Measurements from ENCODE around the gene SNAP47.

The SNAP47 gene

GRCh38 chr1:227798078-227798802, 63.0 kb downstream of the SNAP47 start:
- TF ChIP-seq, protein P1, sequence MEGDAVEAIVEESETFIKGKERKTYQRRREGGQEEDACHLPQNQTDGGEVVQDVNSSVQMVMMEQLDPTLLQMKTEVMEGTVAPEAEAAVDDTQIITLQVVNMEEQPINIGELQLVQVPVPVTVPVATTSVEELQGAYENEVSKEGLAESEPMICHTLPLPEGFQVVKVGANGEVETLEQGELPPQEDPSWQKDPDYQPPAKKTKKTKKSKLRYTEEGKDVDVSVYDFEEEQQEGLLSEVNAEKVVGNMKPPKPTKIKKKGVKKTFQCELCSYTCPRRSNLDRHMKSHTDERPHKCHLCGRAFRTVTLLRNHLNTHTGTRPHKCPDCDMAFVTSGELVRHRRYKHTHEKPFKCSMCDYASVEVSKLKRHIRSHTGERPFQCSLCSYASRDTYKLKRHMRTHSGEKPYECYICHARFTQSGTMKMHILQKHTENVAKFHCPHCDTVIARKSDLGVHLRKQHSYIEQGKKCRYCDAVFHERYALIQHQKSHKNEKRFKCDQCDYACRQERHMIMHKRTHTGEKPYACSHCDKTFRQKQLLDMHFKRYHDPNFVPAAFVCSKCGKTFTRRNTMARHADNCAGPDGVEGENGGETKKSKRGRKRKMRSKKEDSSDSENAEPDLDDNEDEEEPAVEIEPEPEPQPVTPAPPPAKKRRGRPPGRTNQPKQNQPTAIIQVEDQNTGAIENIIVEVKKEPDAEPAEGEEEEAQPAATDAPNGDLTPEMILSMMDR (conservative IDR thresholded peaks at IDR 0.05; ENCODE audit: low read depth, low read length), result no peak
- H3K4me3 ChIP-seq (ENCODE audit: low read length), result no peak overlapping the region

DNA sequence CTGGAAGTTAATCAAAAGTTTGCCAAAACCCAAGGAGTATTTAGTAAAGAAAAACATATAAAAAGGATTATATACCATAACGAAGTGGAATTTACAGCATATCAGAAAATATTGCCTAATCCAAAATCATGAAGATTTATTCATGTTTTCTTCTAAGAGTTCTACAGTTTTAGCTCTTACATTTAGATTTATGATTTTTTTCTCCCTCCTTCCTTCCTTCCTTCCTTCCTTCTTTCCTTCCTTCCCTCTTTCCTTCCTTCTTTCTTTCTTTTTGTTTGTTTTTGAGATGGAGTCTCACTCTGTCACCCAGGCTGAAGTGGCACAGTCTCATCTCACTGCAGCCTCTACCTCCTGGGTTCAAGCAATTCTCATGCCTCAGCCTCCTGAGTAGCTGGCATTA, 64.5 kb downstream of the SNAP47 start:
- TF ChIP-seq, protein P1 (conservative IDR thresholded peaks at IDR 0.05; ENCODE audit: low read depth, low read length), result no peak
- no peak overlapping the region for H3K4me3 ChIP-seq (ENCODE audit: low read length)
- DNase-seq (ENCODE audit: low read depth), result no peak

More at GRCh38 chr1:227798078-227798802, 63.0 kb downstream of the SNAP47 start:
- no peak for DNase-seq (ENCODE audit: low read depth)

- no peak overlapping the region for H3K4me3 ChIP-seq (ENCODE audit: low read length)
- no peak for DNase-seq (ENCODE audit: low read depth)
- TF ChIP-seq, protein P1 (conservative IDR thresholded peaks at IDR 0.05; ENCODE audit: low read depth, low read length), result no peak
Observed at GRCh38 chr1:227803933-227804332, 68.7 kb downstream of the SNAP47 start.

DNA sequence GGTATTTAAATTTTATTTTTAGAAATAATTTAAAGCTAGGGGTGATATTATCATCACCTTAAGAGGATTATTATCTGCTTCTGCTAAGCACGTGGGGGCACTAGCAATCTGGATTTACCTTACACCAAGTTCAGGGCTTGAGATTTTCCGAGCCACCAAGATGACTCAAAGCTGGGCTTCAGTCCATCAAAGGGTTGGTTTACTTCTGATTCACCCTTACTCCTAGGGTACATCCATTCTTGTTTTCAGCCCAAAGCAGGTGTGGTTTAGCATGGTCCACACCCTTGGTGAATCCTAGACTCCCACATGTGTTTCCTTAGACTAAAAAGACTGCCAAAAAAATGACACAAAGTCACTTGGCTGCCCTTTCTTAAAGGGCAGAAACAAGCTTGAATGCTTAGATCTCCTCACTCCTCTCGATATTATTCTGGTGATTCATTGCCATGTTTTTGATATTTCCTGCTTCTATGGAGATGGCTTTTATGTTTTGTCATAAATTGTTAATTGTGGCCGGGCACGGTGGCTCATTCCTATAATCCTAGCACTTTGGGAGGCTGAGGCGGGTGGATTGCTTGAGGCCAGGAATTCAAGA, 70.5 kb downstream of the SNAP47 start:
- DNase-seq (ENCODE audit: low read depth), result no peak
- TF ChIP-seq, protein P1 (conservative IDR thresholded peaks at IDR 0.05; ENCODE audit: low read depth, low read length), result no peak
- H3K4me3 ChIP-seq (ENCODE audit: low read length), result no peak overlapping the region

- no peak for DNase-seq (ENCODE audit: low read depth)
- H3K4me3 ChIP-seq (ENCODE audit: low read length), result no peak overlapping the region
- TF ChIP-seq, protein P1 (conservative IDR thresholded peaks at IDR 0.05; ENCODE audit: low read depth, low read length), result no peak
Observed at GRCh38 chr1:227808566-227808965, 73.3 kb downstream of the SNAP47 start.

- H3K4me3 ChIP-seq (ENCODE audit: low read length), result no peak overlapping the region
- TF ChIP-seq, protein P1 (conservative IDR thresholded peaks at IDR 0.05; ENCODE audit: low read depth, low read length), result no peak
- no peak for DNase-seq (ENCODE audit: low read depth)
Observed at GRCh38 chr1:227809026-227809425, 73.8 kb downstream of the SNAP47 start.

GRCh38 chr1:227813962-227814361, 78.7 kb downstream of the SNAP47 start:
- no peak for DNase-seq (ENCODE audit: low read depth)
- H3K4me3 ChIP-seq (ENCODE audit: low read length), result no peak overlapping the region
- TF ChIP-seq, protein P1 (conservative IDR thresholded peaks at IDR 0.05; ENCODE audit: low read depth, low read length), result no peak
